HEK293 (cell line): ENCODE data around the gene FLOT2.

Experiments used
- CTCF ChIA-PET: fragments of 350-600 bp; formaldehyde crosslinking; extraction: SDS; loops from one replicate; lab custom pipeline; 2021; ENCODE audit warnings: antibody characterized with exemption; lab: Yijun Ruan, JAX
- POLR2A ChIA-PET: fragments of 300-600 bp; formaldehyde crosslinking; extraction: SDS; loops from one replicate; lab custom pipeline; 2020; ENCODE audit warnings: antibody characterized with exemption, inconsistent platforms; lab: Yijun Ruan, JAX
- H3K27ac ChIP-seq: fragments of 200-500 bp; sonication (Bioruptor generic); 2 replicates; pipeline ENCODE4 v1.5.1; 2014; ENCODE audit warnings: low read depth, low read length, control low read depth, inconsistent platforms; ENCODE audit errors: extremely low read depth
- H3K36me3 ChIP-seq, 2 experiments: fragments of 200-500 bp in 1 of 2; sonication (Bioruptor generic) in 1 of 2; 1 replicate in 1 of 2; 2 replicates in 1 of 2; pipeline ENCODE4 v1.5.1; 2014 to 2017; ENCODE audit warnings: inconsistent platforms in 2 of 2, low read length in 2 of 2; ENCODE audit not compliant: control insufficient read depth in 2 of 2, insufficient read depth in 1 of 2
- H3K4me1 ChIP-seq: fragments of 200-500 bp; sonication (Bioruptor generic); 2 replicates; pipeline ENCODE4 v1.5.1; 2014; ENCODE audit warnings: mild to moderate bottlenecking, low read length, inconsistent platforms; ENCODE audit not compliant: control insufficient read depth, insufficient read depth
- H3K4me3 ChIP-seq: 2 replicates; pipeline ENCODE4 v1.5.1; 2011; ENCODE audit warnings: low read depth, mild to moderate bottlenecking, control low read depth, low read length, moderate library complexity
- H3K9me3 ChIP-seq: fragments of 200-500 bp; sonication (Bioruptor generic); 2 replicates; pipeline ENCODE4 v1.5.1; 2014; ENCODE audit warnings: low read depth, low read length, inconsistent platforms; ENCODE audit not compliant: control insufficient read depth, insufficient read depth
- GFI1B ChIP-seq: fragments of 450-650 bp; formaldehyde crosslinking; IDR thresholded peaks from 2 replicates; pipeline ENCODE4 v1.5.1; 2016; ENCODE audit warnings: missing biosample characterization, missing genetic modification characterization
- PRDM1 ChIP-seq: fragments of 450-650 bp; formaldehyde crosslinking; IDR thresholded peaks from 2 replicates; pipeline ENCODE4; 2016; ENCODE audit warnings: missing biosample characterization, missing genetic modification characterization
- ZBTB48 ChIP-seq: fragments of 450-650 bp; formaldehyde crosslinking; IDR thresholded peaks from 2 replicates; pipeline ENCODE4 v1.5.1; 2016; ENCODE audit warnings: missing biosample characterization, missing genetic modification characterization
- ZFHX2 ChIP-seq: fragments of 450-650 bp; formaldehyde crosslinking; conservative IDR thresholded peaks from 2 replicates; pipeline ENCODE4 v1.5.1; 2016; ENCODE audit warnings: missing biosample characterization, missing genetic modification characterization
- ZNF23 ChIP-seq: fragments of 450-650 bp; formaldehyde crosslinking; IDR thresholded peaks from 2 replicates; pipeline ENCODE4 v1.5.1; 2016; ENCODE audit warnings: missing biosample characterization, missing genetic modification characterization, borderline replicate concordance
- ZNF600 ChIP-seq: fragments of 450-650 bp; formaldehyde crosslinking; IDR thresholded peaks from 2 replicates; pipeline ENCODE4 v1.5.1; 2016; ENCODE audit warnings: missing biosample characterization, missing genetic modification characterization
- ZNF785 ChIP-seq: fragments of 450-650 bp; formaldehyde crosslinking; IDR thresholded peaks from 2 replicates; pipeline ENCODE4 v1.5.1; 2016; ENCODE audit warnings: missing biosample characterization, missing genetic modification characterization
- TF ChIP-seq, protein P1 (sequence below): sonication (generic); formaldehyde crosslinking; IDR thresholded peaks from 2 replicates; pipeline ENCODE4 v1.8.1; 2022; ENCODE audit warnings: mild to moderate bottlenecking, moderate library complexity, missing genetic modification reagents
- TF ChIP-seq, protein P2 (sequence below): fragments of 450-650 bp; formaldehyde crosslinking; IDR thresholded peaks from 2 replicates; pipeline ENCODE4 v1.5.1; 2016; ENCODE audit warnings: missing biosample characterization, missing genetic modification characterization
- TF ChIP-seq, protein P3 (sequence below): fragments of 450-650 bp; formaldehyde crosslinking; IDR thresholded peaks from 2 replicates; pipeline ENCODE4 v1.5.1; 2016; ENCODE audit warnings: missing biosample characterization, missing genetic modification characterization

FLOT2 gene

DNA sequence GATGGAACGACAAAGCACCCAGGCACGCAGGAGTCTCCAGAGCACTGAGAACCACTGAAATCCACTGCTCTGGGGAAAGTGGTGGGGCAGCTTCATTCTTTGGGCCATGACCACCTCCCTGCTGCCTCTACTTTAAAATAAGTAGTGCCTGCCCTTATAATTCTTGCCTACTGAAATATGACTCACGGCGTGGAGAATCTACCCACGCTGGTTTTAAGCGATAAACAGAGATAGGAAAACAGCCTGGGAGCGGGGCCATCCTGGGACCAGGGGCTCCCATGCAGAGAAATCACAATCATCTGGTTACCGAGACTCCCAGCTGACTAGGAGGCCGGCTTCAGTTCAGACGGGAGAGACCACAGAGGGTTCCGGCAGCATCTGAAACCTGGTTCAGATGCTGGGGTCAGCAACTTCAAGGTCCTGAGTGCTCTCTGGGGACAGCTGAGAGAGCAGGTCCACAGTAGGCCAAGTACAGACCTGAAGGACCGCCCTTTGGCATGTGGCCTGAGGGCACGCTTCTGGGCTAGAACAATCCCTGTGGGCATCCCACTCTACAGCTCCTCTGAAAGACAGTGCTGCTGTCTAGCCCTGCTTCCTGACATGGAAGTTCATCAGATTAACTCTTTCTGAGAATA lies 14.0 kb upstream of the FLOT2 start (continued):
- TF ChIP-seq, protein P1, sequence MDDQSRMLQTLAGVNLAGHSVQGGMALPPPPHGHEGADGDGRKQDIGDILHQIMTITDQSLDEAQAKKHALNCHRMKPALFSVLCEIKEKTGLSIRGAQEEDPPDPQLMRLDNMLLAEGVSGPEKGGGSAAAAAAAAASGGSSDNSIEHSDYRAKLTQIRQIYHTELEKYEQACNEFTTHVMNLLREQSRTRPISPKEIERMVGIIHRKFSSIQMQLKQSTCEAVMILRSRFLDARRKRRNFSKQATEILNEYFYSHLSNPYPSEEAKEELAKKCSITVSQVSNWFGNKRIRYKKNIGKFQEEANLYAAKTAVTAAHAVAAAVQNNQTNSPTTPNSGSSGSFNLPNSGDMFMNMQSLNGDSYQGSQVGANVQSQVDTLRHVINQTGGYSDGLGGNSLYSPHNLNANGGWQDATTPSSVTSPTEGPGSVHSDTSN, result no peak
- TF ChIP-seq ZNF785 (no peak), ZBTB48 (no peak)

DNA sequence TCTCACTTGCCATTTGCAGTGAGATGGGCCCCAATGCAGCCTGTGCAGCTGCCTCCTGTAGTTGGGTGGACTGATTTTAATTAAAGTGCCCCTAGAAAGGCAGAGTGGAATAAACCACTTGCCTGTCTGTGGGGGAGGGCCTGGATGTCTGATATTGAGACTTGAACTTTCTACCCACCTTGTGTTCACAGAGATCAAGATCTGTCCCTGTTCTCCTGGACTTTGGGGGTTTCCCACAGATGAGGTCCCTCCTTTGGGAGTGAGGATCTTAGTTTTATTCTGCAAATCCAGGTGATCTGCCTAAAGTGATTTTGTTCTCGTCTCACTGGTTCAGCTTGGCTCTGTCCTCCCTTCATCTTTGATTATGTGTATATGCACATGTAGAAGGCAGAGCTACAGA lies 13.0 kb upstream of the FLOT2 start:
- Histone ChIP-seq H3K27ac (no peak overlapping the region), H3K4me1 (no peaks in the 10 kb centered on the region), H3K36me3 (peaks cover 66 to 97% of the 10 kb centered on the region in 2 experiments), H3K9me3 (no peaks in the 10 kb centered on the region), H3K4me3 (no peak overlapping the region)
- CTCF ChIA-PET, result interaction anchor here (0.6 to 4.5 kb wide), 14 partner anchors 8 to 401 kb away, joined by 3 to 22 read pairs (median 4); partner anchors contain the start of genes DHRS13, FLOT2 and NEK8
- TF ChIP-seq PRDM1 (tag by site-specific recombination) (no peak), ZNF23 (tag by site-specific recombination) (no peak)
- TF ChIP-seq, protein P2, sequence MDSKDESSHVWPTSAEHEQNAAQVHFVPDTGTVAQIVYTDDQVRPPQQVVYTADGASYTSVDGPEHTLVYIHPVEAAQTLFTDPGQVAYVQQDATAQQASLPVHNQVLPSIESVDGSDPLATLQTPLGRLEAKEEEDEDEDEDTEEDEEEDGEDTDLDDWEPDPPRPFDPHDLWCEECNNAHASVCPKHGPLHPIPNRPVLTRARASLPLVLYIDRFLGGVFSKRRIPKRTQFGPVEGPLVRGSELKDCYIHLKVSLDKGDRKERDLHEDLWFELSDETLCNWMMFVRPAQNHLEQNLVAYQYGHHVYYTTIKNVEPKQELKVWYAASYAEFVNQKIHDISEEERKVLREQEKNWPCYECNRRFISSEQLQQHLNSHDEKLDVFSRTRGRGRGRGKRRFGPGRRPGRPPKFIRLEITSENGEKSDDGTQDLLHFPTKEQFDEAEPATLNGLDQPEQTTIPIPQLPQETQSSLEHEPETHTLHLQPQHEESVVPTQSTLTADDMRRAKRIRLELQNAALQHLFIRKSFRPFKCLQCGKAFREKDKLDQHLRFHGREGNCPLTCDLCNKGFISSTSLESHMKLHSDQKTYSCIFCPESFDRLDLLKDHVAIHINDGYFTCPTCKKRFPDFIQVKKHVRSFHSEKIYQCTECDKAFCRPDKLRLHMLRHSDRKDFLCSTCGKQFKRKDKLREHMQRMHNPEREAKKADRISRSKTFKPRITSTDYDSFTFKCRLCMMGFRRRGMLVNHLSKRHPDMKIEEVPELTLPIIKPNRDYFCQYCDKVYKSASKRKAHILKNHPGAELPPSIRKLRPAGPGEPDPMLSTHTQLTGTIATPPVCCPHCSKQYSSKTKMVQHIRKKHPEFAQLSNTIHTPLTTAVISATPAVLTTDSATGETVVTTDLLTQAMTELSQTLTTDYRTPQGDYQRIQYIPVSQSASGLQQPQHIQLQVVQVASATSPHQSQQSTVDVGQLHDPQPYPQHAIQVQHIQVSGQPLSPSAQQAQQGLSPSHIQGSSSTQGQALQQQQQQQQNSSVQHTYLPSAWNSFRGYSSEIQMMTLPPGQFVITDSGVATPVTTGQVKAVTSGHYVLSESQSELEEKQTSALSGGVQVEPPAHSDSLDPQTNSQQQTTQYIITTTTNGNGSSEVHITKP (tag by site-specific recombination), result peak; percentile 87
- POLR2A ChIA-PET, result interaction anchor here (1.5 kb wide), 1 partner anchor 184 kb away, joined by 4 read pairs; no protein-coding TSS in a partner anchor

DNA sequence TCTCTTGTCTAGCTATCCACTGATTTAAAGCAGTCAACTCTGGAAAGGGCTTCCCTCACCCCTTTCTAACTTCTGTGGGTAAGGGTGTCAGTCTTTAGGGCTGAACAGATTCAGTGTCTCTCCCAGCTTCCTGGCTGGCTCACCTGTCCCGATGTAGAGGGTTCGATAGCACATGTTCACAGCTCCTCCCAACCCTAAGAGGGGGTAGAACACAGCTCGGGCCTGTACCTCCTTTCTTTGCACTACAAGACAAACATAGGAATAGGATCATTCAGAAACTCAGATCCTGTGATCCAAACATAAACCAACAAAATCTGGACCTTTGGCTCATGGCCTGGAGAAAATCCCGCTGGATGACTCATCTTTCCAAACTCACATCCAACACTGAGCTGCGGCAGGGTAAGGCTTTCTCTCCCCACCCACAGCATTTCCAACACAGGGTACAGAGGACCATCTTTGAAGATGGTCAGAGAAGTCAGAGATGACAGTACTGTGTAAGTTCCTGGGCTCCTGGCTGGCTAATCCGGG lies 11.2 kb upstream of the FLOT2 start:
- CTCF ChIA-PET, result interaction anchor here (0.5 to 18.6 kb wide), 11 partner anchors 7 to 224 kb away, joined by 3 to 142 read pairs (median 5); partner anchors contain the start of genes FLOT2 and TLCD1
- POLR2A ChIA-PET, result interaction anchor here (0.5 to 0.9 kb wide), 3 partner anchors 86 to 182 kb away, joined by 3 to 7 read pairs (median 4); no protein-coding TSS in a partner anchor
- no peaks in the 10 kb centered on the region for H3K4me1 ChIP-seq
- H3K4me3 ChIP-seq, result no peak overlapping the region
- no peak overlapping the region for H3K27ac ChIP-seq
- H3K36me3 ChIP-seq, result peaks cover 48 to 84% of the 10 kb centered on the region in 2 experiments
- no peaks in the 10 kb centered on the region for H3K9me3 ChIP-seq
- 0 out of 2 replicates have a peak, but pooled peaks have one; percentile 22 for TF ChIP-seq ZFHX2 (tag by site-specific recombination)
- TF ChIP-seq, protein P3, sequence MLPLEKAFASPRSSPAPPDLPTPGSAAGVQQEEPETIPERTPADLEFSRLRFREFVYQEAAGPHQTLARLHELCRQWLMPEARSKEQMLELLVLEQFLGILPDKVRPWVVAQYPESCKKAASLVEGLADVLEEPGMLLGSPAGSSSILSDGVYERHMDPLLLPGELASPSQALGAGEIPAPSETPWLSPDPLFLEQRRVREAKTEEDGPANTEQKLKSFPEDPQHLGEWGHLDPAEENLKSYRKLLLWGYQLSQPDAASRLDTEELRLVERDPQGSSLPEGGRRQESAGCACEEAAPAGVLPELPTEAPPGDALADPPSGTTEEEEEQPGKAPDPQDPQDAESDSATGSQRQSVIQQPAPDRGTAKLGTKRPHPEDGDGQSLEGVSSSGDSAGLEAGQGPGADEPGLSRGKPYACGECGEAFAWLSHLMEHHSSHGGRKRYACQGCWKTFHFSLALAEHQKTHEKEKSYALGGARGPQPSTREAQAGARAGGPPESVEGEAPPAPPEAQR, result no peak
- peak; percentile 70; the same call in 1 of the 2 replicates for TF ChIP-seq GFI1B (tag by site-specific recombination)
- peak; percentile 82 for TF ChIP-seq ZNF600 (tag by site-specific recombination)
